ENCODE results near the gene SLITRK3. TPM values are rescaled to one million over a fixed set of nuclear protein-coding genes. Genes with fewer than 3 reads are reported as not detected.
"Not testable (repeated sequence)": the region's sequence is repeated elsewhere in the genome, so short reads cannot be mapped to it uniquely, and the experiment has no call there.

The SLITRK3 gene
- total and polyA plus RNA-seq, 7 donors = 0.03 to 0.11 (median 0.08) TPM; not detected in 4

GRCh38 chr3:165158011-165158410 lies 38.2 kb downstream of the SLITRK3 start:
- ATAC-seq (no peak), DNase-seq (no peak)
- intact Hi-C loops (cut with DNase I) = no loop called here
- no peaks in the 10 kb centered on the region for H3K4me1 ChIP-seq
- no peaks in the 10 kb centered on the region for H3K9me3 ChIP-seq
- TF ChIP-seq CTCF (IDR thresholded peaks at IDR 0.05) = no peak
- no peak overlapping the region for H3K4me3 ChIP-seq
- no peak overlapping the region for H3K27ac ChIP-seq
- WGBS, 3 donors = 62 to 71% (median 66%) methylated on average over 2 of the region's 2 CpGs
- no peaks in the 10 kb centered on the region for H3K36me3 ChIP-seq (ENCODE audit: insufficient read depth in 1 of 2, low read depth in 1 of 2)
- no peaks in the 10 kb centered on the region for H3K27me3 ChIP-seq (ENCODE audit: insufficient read depth in 3 of 3, low read length in 2 of 3)

GRCh38 chr3:165156757-165157420 lies 39.3 kb downstream of the SLITRK3 start:
- Histone ChIP-seq H3K36me3 (ENCODE audit: insufficient read depth in 1 of 2, low read depth in 1 of 2) (no peaks in the 10 kb centered on the region), H3K4me3 (no peak overlapping the region), H3K9me3 (no peaks in the 10 kb centered on the region), H3K4me1 (no peaks in the 10 kb centered on the region), H3K27ac (no peak overlapping the region), H3K27me3 (ENCODE audit: insufficient read depth in 3 of 3, low read length in 2 of 3) (no peaks in the 10 kb centered on the region)
- 77 to 83% (median 83%) methylated on average over 3 of the region's 3 CpGs for WGBS, 3 donors
- no peak for TF ChIP-seq CTCF (IDR thresholded peaks at IDR 0.05)
- ATAC-seq (no peak), DNase-seq (no peak)
- intact Hi-C loops (cut with DNase I) = no loop called here

- intact Hi-C loops (cut with DNase I) = no loop called here
- Histone ChIP-seq H3K36me3 (ENCODE audit: insufficient read depth in 1 of 2, low read depth in 1 of 2) (no peaks in the 10 kb centered on the region), H3K27me3 (ENCODE audit: insufficient read depth in 3 of 3, low read length in 2 of 3) (no peaks in the 10 kb centered on the region), H3K9me3 (no peaks in the 10 kb centered on the region), H3K4me1 (no peaks in the 10 kb centered on the region), H3K4me3 (no peak overlapping the region), H3K27ac (no peak overlapping the region)
- TF ChIP-seq CTCF (IDR thresholded peaks at IDR 0.05) = no peak
- no peak for DNase-seq
- 85 to 93% (median 88%) methylated on average over 4 of the region's 4 CpGs for WGBS, 3 donors
- ATAC-seq = peak in 1 of 4 donors; percentile 15
Measured at GRCh38 chr3:165148876-165149441, 47.2 kb downstream of the SLITRK3 start.

GRCh38 chr3:165144271-165144670 lies 51.9 kb downstream of the SLITRK3 start:
- H3K36me3 ChIP-seq (ENCODE audit: insufficient read depth in 1 of 2, low read depth in 1 of 2) = no peaks in the 10 kb centered on the region
- H3K27me3 ChIP-seq (ENCODE audit: insufficient read depth in 3 of 3, low read length in 2 of 3) = no peaks in the 10 kb centered on the region
- ATAC-seq (no peak), DNase-seq (no peak)
- H3K27ac ChIP-seq = no peak overlapping the region
- intact Hi-C loops (cut with DNase I) = no loop called here
- no peak overlapping the region for H3K4me3 ChIP-seq
- 28 to 31% (median 28%) methylated on average over 1 of the region's 1 CpG for WGBS, 3 donors
- TF ChIP-seq CTCF (IDR thresholded peaks at IDR 0.05) = no peak
- H3K4me1 ChIP-seq = no peaks in the 10 kb centered on the region
- no peaks in the 10 kb centered on the region for H3K9me3 ChIP-seq

- H3K9me3 ChIP-seq; H3K27ac ChIP-seq; intact Hi-C loops (cut with DNase I); DNase-seq; ATAC-seq; H3K36me3 ChIP-seq (ENCODE audit: insufficient read depth in 1 of 2, low read depth in 1 of 2); H3K4me3 ChIP-seq; H3K4me1 ChIP-seq; H3K27me3 ChIP-seq (ENCODE audit: insufficient read depth in 3 of 3, low read length in 2 of 3): not testable (repeated sequence)
- WGBS, 3 donors = 56 to 69% (median 67%) methylated on average over 6 to 7 of the region's 7 CpGs
Measured at GRCh38 chr3:165139918-165140317, 56.3 kb downstream of the SLITRK3 start.

Other genes starting within 250 kb of the SLITRK3 start
- not detected for gene SI, start 117.9 kb downstream of the SLITRK3 start, total RNA-seq
- under 1 TPM in 2 of 3 donors, not detected in 1; 0.01 to 0.27 TPM for gene SI, start 117.9 kb downstream of the SLITRK3 start, polyA plus RNA-seq

All from psoas muscle (tissue), 8 donors.